Neural cell (in vitro differentiated cells): Measurements from ENCODE around the gene ERC2. TPM values are rescaled to one million over a fixed set of nuclear protein-coding genes. Genes with fewer than 3 reads are reported as not detected.

Experiments used
- H2AFZ ChIP-seq: fragments of 200-600, 300-800 bp; sonication (generic), shearing (Covaris generic); 2 replicates; pipeline ENCODE4 v1.6.0; 2014; ENCODE audit warnings: low read depth, mild to moderate bottlenecking, antibody characterized with exemption, low read length, moderate library complexity
- H3F3A ChIP-seq: fragments of 200-600 bp; shearing (Covaris generic); 2 replicates; pipeline ENCODE4 v1.6.1; 2016; ENCODE audit warnings: mild to moderate bottlenecking, moderate library complexity, mixed read lengths, antibody characterized with exemption, low read length; ENCODE audit not compliant: insufficient read depth, poor library complexity, severe bottlenecking
- H3K27ac ChIP-seq: fragments of 200-600, 300-800 bp; sonication (generic), shearing (Covaris generic); 2 replicates; pipeline ENCODE4 v1.5.1; 2014; ENCODE audit warnings: mild to moderate bottlenecking, low read length, moderate library complexity
- H3K27me3 ChIP-seq: fragments of 300-800, 200-600 bp; sonication (generic), shearing (Covaris generic); 2 replicates; pipeline ENCODE4 v1.6.0; 2014; ENCODE audit warnings: mild to moderate bottlenecking, low read depth, low read length, moderate library complexity; ENCODE audit not compliant: insufficient read depth
- H3K36me3 ChIP-seq: fragments of 300-800, 200-600 bp; sonication (generic), shearing (Covaris generic); 2 replicates; pipeline ENCODE4 v1.5.1; 2014; ENCODE audit warnings: mild to moderate bottlenecking, antibody characterized with exemption, low read length, moderate library complexity; ENCODE audit not compliant: insufficient read depth
- H3K4me2 ChIP-seq: fragments of 300-800, 200-600 bp; sonication (generic), shearing (Covaris generic); 2 replicates; pipeline ENCODE4 v1.6.0; 2014; ENCODE audit warnings: mild to moderate bottlenecking, low read length
- H3K4me3 ChIP-seq: fragments of 300-800, 200-600 bp; sonication (generic), shearing (Covaris generic); 2 replicates; pipeline ENCODE4 v1.5.1; 2014; ENCODE audit warnings: mild to moderate bottlenecking, low read length, moderate library complexity
- H3K79me2 ChIP-seq: fragments of 200-600 bp; shearing (Covaris generic); replicated peaks from 2 replicates; pipeline ENCODE4 v1.6.0; 2014; ENCODE audit warnings: mild to moderate bottlenecking, low read length, moderate library complexity; ENCODE audit not compliant: insufficient read depth
- H3K9ac ChIP-seq: fragments of 300-800, 200-600 bp; sonication (generic), shearing (Covaris generic); 2 replicates; pipeline ENCODE4 v1.6.1; 2016; ENCODE audit warnings: mild to moderate bottlenecking, low read length, mixed read lengths
- H3K9me2 ChIP-seq: fragments of 200-600 bp; shearing (Covaris generic); 2 replicates; pipeline ENCODE4 v1.6.1; 2016; ENCODE audit warnings: mild to moderate bottlenecking, low read length, mixed read lengths; ENCODE audit not compliant: insufficient read depth
- H3K9me3 ChIP-seq: fragments of 200-600, 300-800 bp; sonication (generic), shearing (Covaris generic); 2 replicates; pipeline ENCODE4 v1.6.1; 2016; ENCODE audit warnings: mild to moderate bottlenecking, mixed run types, low read length, moderate library complexity, mixed read lengths
- H4K20me1 ChIP-seq: fragments of 200-600 bp; shearing (Covaris generic); 2 replicates; pipeline ENCODE4 v1.6.1; 2016; ENCODE audit warnings: mild to moderate bottlenecking, mixed run types; ENCODE audit not compliant: insufficient read depth
- EP300 ChIP-seq: fragments of 450-650 bp; conservative IDR thresholded peaks from 2 replicates; pipeline ENCODE4 v1.6.1; 2014; ENCODE audit warnings: antibody characterized with exemption, mild to moderate bottlenecking, moderate library complexity; ENCODE audit not compliant: poor library complexity, severe bottlenecking
- EZH2 ChIP-seq: fragments of 200-600, 300-800 bp; shearing (Covaris generic), sonication (generic); IDR thresholded peaks from 2 replicates; pipeline ENCODE4 v1.6.1; 2014; ENCODE audit warnings: antibody characterized with exemption, low read length, borderline replicate concordance, mild to moderate bottlenecking; ENCODE audit not compliant: insufficient read depth, poor library complexity, severe bottlenecking
- MXI1 ChIP-seq: fragments of 450-650 bp; conservative IDR thresholded peaks from 2 replicates; pipeline ENCODE4 v1.6.1; 2014; ENCODE audit warnings: antibody characterized with exemption, mild to moderate bottlenecking; ENCODE audit not compliant: poor library complexity, severe bottlenecking
- POLR2AphosphoS5 ChIP-seq: IDR thresholded peaks from 2 replicates; pipeline ENCODE4 v1.6.1; 2012
- RAD21 ChIP-seq: fragments of 450-650 bp; conservative IDR thresholded peaks from 2 replicates; pipeline ENCODE4 v1.6.1; 2014; ENCODE audit warnings: antibody characterized with exemption, mild to moderate bottlenecking, moderate library complexity
- SMC3 ChIP-seq: fragments of 450-650 bp; conservative IDR thresholded peaks from 2 replicates; pipeline ENCODE4 v1.6.1; 2014; ENCODE audit warnings: antibody characterized with exemption, mild to moderate bottlenecking, moderate library complexity; ENCODE audit not compliant: poor library complexity
- TAF1 ChIP-seq: IDR thresholded peaks from 2 replicates; pipeline ENCODE4 v1.6.1; 2012; ENCODE audit warnings: low read depth
- polyA plus RNA-seq: library from polyadenylated mRNA; depleted of rRNA; stranded (reverse); fragments of >200 nt; gene quantifications from 2 replicates; pipeline ENCODE4 v1.2.3, GENCODE V29; 2014
- TF ChIP-seq, protein P1 (sequence below): fragments of 450-650 bp; IDR thresholded peaks from 2 replicates; pipeline ENCODE4 v1.5.1; 2014; ENCODE audit warnings: antibody characterized with exemption, mild to moderate bottlenecking, moderate library complexity; ENCODE audit not compliant: poor library complexity, severe bottlenecking
- TF ChIP-seq, protein P2 (sequence below): IDR thresholded peaks from 2 replicates; pipeline ENCODE4 v1.6.1; 2012; ENCODE audit warnings: borderline replicate concordance

The ERC2 gene
- polyA plus RNA-seq, 1 donor from 2014 or later, result 60.4 TPM

- no peak overlapping the region for H3K9ac ChIP-seq
- no peaks in the 10 kb centered on the region for H3F3A ChIP-seq
- no peak overlapping the region for H2AFZ ChIP-seq
- no peaks in the 10 kb centered on the region for H3K79me2 ChIP-seq
- no peaks in the 10 kb centered on the region for H4K20me1 ChIP-seq
- no peaks in the 10 kb centered on the region for H3K27me3 ChIP-seq
- H3K9me2 ChIP-seq, result no peaks in the 10 kb centered on the region
- no peak overlapping the region for H3K4me3 ChIP-seq
- H3K27ac ChIP-seq, result no peak overlapping the region
- H3K9me3 ChIP-seq, result no peaks in the 10 kb centered on the region
- H3K4me2 ChIP-seq, result no peak overlapping the region
- no peaks in the 10 kb centered on the region for H3K36me3 ChIP-seq
- TF ChIP-seq TAF1, result no peak
- TF ChIP-seq MXI1, result no peak
- TF ChIP-seq POLR2AphosphoS5, result no peak
- TF ChIP-seq RAD21, result no peak
- TF ChIP-seq, protein P1, sequence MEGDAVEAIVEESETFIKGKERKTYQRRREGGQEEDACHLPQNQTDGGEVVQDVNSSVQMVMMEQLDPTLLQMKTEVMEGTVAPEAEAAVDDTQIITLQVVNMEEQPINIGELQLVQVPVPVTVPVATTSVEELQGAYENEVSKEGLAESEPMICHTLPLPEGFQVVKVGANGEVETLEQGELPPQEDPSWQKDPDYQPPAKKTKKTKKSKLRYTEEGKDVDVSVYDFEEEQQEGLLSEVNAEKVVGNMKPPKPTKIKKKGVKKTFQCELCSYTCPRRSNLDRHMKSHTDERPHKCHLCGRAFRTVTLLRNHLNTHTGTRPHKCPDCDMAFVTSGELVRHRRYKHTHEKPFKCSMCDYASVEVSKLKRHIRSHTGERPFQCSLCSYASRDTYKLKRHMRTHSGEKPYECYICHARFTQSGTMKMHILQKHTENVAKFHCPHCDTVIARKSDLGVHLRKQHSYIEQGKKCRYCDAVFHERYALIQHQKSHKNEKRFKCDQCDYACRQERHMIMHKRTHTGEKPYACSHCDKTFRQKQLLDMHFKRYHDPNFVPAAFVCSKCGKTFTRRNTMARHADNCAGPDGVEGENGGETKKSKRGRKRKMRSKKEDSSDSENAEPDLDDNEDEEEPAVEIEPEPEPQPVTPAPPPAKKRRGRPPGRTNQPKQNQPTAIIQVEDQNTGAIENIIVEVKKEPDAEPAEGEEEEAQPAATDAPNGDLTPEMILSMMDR, result no peak
- TF ChIP-seq EP300, result no peak
- no peak for TF ChIP-seq EZH2
- TF ChIP-seq SMC3, result no peak
- TF ChIP-seq, protein P2, sequence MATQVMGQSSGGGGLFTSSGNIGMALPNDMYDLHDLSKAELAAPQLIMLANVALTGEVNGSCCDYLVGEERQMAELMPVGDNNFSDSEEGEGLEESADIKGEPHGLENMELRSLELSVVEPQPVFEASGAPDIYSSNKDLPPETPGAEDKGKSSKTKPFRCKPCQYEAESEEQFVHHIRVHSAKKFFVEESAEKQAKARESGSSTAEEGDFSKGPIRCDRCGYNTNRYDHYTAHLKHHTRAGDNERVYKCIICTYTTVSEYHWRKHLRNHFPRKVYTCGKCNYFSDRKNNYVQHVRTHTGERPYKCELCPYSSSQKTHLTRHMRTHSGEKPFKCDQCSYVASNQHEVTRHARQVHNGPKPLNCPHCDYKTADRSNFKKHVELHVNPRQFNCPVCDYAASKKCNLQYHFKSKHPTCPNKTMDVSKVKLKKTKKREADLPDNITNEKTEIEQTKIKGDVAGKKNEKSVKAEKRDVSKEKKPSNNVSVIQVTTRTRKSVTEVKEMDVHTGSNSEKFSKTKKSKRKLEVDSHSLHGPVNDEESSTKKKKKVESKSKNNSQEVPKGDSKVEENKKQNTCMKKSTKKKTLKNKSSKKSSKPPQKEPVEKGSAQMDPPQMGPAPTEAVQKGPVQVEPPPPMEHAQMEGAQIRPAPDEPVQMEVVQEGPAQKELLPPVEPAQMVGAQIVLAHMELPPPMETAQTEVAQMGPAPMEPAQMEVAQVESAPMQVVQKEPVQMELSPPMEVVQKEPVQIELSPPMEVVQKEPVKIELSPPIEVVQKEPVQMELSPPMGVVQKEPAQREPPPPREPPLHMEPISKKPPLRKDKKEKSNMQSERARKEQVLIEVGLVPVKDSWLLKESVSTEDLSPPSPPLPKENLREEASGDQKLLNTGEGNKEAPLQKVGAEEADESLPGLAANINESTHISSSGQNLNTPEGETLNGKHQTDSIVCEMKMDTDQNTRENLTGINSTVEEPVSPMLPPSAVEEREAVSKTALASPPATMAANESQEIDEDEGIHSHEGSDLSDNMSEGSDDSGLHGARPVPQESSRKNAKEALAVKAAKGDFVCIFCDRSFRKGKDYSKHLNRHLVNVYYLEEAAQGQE, result no peak
Observed at GRCh38 chr3:56229311-56229710, 239.0 kb downstream of the ERC2 start.

GRCh38 chr3:56222866-56223265 is 245.4 kb downstream of the ERC2 start:
- H3K9ac ChIP-seq, result no peak overlapping the region
- H3K4me2 ChIP-seq, result no peak overlapping the region
- no peaks in the 10 kb centered on the region for H3K27me3 ChIP-seq
- H3K9me3 ChIP-seq, result no peaks in the 10 kb centered on the region
- H3K4me3 ChIP-seq, result no peak overlapping the region
- H3K36me3 ChIP-seq, result no peaks in the 10 kb centered on the region
- H3K79me2 ChIP-seq, result no peaks in the 10 kb centered on the region
- no peak overlapping the region for H2AFZ ChIP-seq
- no peaks in the 10 kb centered on the region for H4K20me1 ChIP-seq
- H3F3A ChIP-seq, result no peaks in the 10 kb centered on the region
- H3K9me2 ChIP-seq, result no peaks in the 10 kb centered on the region
- H3K27ac ChIP-seq, result no peak overlapping the region
- no peak for TF ChIP-seq TAF1
- TF ChIP-seq, protein P2, result no peak
- TF ChIP-seq EZH2, result no peak
- no peak for TF ChIP-seq POLR2AphosphoS5
- no peak for TF ChIP-seq MXI1
- no peak for TF ChIP-seq EP300
- TF ChIP-seq RAD21, result no peak
- no peak for TF ChIP-seq SMC3
- TF ChIP-seq, protein P1, result no peak
